Measurements from ENCODE around the gene ZNF407. TPM values are rescaled to one million over a fixed set of nuclear protein-coding genes. Genes with fewer than 3 reads are reported as not detected.

The ZNF407 gene
- total RNA-seq, 1 experiment from 2014 or later = 15.9 TPM

DNA sequence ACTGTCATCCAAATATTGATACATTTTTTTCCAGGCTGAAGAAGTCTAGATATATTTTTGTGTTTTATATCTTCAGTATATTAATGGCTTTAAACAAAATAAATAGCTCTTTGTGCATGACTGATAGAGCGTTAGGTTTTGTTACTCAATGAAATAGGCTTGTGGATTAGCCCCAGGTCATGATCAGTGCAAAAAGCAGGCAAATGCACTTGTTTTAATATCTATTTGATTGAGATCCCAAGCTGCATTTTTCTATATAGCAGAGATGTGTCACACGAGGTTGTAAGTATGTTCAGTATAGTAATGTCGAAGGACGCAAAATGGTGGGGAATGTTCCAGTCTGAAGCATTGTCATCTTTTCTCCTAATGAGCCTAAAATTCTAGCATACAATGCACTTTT lies 198.5 kb downstream of the ZNF407 start:
- no peak for DNase-seq (ENCODE audit: low spot score)
- H3K4me3 ChIP-seq (ENCODE audit: low read depth, low read length, poor library complexity, severe bottlenecking) = no peak overlapping the region
- no peaks in the 10 kb centered on the region for H3K27me3 ChIP-seq (replicated peaks; ENCODE audit: insufficient read depth, low read depth, low read length, poor library complexity)
- no TSS peak for BruUV-seq (replicated peaks)
- no peaks in the 10 kb centered on the region for H3K36me3 ChIP-seq (ENCODE audit: insufficient read depth, low read length, poor library complexity, severe bottlenecking)
- no peaks in the 10 kb centered on the region for H3K9me3 ChIP-seq (ENCODE audit: low read depth, low read length, poor library complexity, severe bottlenecking)
- H3K4me1 ChIP-seq (ENCODE audit: insufficient read depth, low read length, poor library complexity, severe bottlenecking) = no peaks in the 10 kb centered on the region
- POLR2A ChIA-PET (ENCODE audit: low non-redundant PET) = no interaction called here
- TF ChIP-seq EZH2 (IDR thresholded peaks at IDR 0.05; ENCODE audit: borderline replicate concordance, low read depth, low read length, poor library complexity, severe bottlenecking) = no peak
- TF ChIP-seq, protein P1, sequence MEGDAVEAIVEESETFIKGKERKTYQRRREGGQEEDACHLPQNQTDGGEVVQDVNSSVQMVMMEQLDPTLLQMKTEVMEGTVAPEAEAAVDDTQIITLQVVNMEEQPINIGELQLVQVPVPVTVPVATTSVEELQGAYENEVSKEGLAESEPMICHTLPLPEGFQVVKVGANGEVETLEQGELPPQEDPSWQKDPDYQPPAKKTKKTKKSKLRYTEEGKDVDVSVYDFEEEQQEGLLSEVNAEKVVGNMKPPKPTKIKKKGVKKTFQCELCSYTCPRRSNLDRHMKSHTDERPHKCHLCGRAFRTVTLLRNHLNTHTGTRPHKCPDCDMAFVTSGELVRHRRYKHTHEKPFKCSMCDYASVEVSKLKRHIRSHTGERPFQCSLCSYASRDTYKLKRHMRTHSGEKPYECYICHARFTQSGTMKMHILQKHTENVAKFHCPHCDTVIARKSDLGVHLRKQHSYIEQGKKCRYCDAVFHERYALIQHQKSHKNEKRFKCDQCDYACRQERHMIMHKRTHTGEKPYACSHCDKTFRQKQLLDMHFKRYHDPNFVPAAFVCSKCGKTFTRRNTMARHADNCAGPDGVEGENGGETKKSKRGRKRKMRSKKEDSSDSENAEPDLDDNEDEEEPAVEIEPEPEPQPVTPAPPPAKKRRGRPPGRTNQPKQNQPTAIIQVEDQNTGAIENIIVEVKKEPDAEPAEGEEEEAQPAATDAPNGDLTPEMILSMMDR (conservative IDR thresholded peaks at IDR 0.05; ENCODE audit: low read depth, low read length) = no peak
- no peak overlapping the region for H3K27ac ChIP-seq (ENCODE audit: low read depth, low read length, poor library complexity, severe bottlenecking)
- intact Hi-C loops (cut with micrococcal nuclease; ENCODE audit: unreplicated experiment) = no loop called here
- CTCF ChIA-PET = no interaction called here

DNA sequence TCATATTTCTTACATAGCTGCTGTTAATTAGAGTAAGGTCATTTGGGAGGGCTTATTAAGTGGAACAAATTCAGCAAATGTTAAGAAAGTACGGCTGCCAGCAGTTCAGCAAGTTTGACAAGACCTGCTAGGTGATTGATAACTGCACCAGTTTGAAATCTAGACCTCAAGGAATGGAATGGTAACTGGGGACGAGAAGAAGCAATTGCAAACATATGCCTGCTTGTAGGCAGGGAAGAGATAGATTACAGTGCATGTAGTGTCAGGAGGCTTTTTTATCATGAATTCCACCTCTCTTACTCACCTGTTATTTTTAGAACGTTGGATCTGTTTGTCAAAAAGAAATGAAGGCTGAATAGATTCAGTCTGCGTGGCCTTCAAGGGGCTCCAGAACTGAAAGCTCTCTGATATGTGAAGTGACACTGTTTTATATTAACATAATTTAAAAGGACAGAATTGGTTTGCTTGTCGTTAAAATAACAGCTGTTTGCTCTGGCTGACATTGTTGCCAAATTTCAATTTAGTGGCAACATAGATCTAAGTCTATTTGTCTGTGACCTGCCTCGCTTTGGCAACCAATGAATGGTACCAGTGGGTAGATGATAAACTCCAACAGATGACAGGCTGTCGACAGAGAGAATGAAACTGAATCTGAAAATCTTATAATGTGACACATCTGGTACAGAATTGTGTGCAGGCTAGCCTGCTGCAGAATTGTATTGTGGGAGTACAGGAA lies 199.3 kb downstream of the ZNF407 start:
- no TSS peak for BruUV-seq (replicated peaks)
- H3K36me3 ChIP-seq (ENCODE audit: insufficient read depth, low read length, poor library complexity, severe bottlenecking) = no peaks in the 10 kb centered on the region
- intact Hi-C loops (cut with micrococcal nuclease; ENCODE audit: unreplicated experiment) = no loop called here
- H3K4me3 ChIP-seq (ENCODE audit: low read depth, low read length, poor library complexity, severe bottlenecking) = no peak overlapping the region
- TF ChIP-seq, protein P1 (conservative IDR thresholded peaks at IDR 0.05; ENCODE audit: low read depth, low read length) = no peak
- TF ChIP-seq EZH2 (IDR thresholded peaks at IDR 0.05; ENCODE audit: borderline replicate concordance, low read depth, low read length, poor library complexity, severe bottlenecking) = no peak
- ChIA-PET POLR2A (ENCODE audit: low non-redundant PET) (no interaction called here), CTCF (no interaction called here)
- H3K27me3 ChIP-seq (replicated peaks; ENCODE audit: insufficient read depth, low read depth, low read length, poor library complexity) = no peaks in the 10 kb centered on the region
- no peaks in the 10 kb centered on the region for H3K4me1 ChIP-seq (ENCODE audit: insufficient read depth, low read length, poor library complexity, severe bottlenecking)
- peak; percentile 15 for DNase-seq (ENCODE audit: low spot score)
- no peak overlapping the region for H3K27ac ChIP-seq (ENCODE audit: low read depth, low read length, poor library complexity, severe bottlenecking)
- H3K9me3 ChIP-seq (ENCODE audit: low read depth, low read length, poor library complexity, severe bottlenecking) = no peaks in the 10 kb centered on the region

DNA sequence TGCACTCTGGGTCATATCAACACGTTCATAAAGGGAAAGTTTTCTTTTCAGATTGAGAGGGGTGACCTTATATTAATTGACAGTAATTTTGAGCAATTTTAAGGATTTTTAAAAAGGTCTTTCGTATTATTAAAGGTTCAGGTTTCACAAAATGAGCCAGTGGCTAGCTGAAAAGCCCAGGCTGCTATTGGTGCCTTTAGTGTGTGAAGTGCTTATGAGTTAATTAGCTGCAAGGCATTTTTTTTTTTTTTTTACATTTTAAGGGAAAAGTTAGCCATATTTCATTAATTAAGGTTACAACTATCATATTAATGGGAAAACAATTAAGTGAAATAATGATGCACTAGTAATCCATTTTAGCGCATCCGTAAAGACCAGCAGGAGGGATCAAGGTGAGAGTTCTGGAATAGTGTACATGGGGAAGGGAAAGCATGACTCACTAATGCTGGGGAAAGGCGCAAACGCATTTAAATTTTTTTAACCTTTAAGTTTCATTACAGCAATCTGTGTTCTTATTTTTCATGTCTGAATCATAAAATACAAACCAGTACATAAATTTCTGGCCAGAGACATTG lies 200.0 kb downstream of the ZNF407 start:
- intact Hi-C loops (cut with micrococcal nuclease; ENCODE audit: unreplicated experiment) = no loop called here
- no peaks in the 10 kb centered on the region for H3K27me3 ChIP-seq (replicated peaks; ENCODE audit: insufficient read depth, low read depth, low read length, poor library complexity)
- no peak for TF ChIP-seq EZH2 (IDR thresholded peaks at IDR 0.05; ENCODE audit: borderline replicate concordance, low read depth, low read length, poor library complexity, severe bottlenecking)
- TF ChIP-seq, protein P1 (conservative IDR thresholded peaks at IDR 0.05; ENCODE audit: low read depth, low read length) = no peak

More for the DNA sequence above, 200.0 kb downstream of the ZNF407 start:
- Histone ChIP-seq H3K4me1 (ENCODE audit: insufficient read depth, low read length, poor library complexity, severe bottlenecking) (no peaks in the 10 kb centered on the region), H3K4me3 (ENCODE audit: low read depth, low read length, poor library complexity, severe bottlenecking) (no peak overlapping the region), H3K27ac (ENCODE audit: low read depth, low read length, poor library complexity, severe bottlenecking) (no peak overlapping the region), H3K9me3 (ENCODE audit: low read depth, low read length, poor library complexity, severe bottlenecking) (no peaks in the 10 kb centered on the region), H3K36me3 (ENCODE audit: insufficient read depth, low read length, poor library complexity, severe bottlenecking) (no peaks in the 10 kb centered on the region)
- ChIA-PET POLR2A (ENCODE audit: low non-redundant PET) (no interaction called here), CTCF (no interaction called here)
- DNase-seq (ENCODE audit: low spot score) = no peak
- BruUV-seq (replicated peaks) = no TSS peak

Data from A673 (cell line).